IMR-90 (cell line): ENCODE data around the gene MCUR1. TPM values are rescaled to one million over a fixed set of nuclear protein-coding genes. Genes with fewer than 3 reads are reported as not detected.
A peak's percentile ranks its signal among the peaks of the same experiment; 100 is the strongest.

ENCODE experiments used
- ATAC-seq: fragments of 200-7000 bp; cut with Tn5 transposase; 2 replicates; pipeline ENCODE4 v1.9.1; 2020; ENCODE audit warnings: low read depth, mild to moderate bottlenecking, moderate library complexity
- BruUV-seq: library from RNA; stranded (reverse); fragments of 400-500 nt; replicated peaks from 2 replicates; lab custom pipeline; 2021; lab: Mats Ljungman, UMichigan
- CTCF ChIA-PET: fragments of 300-600 bp; formaldehyde crosslinking; extraction: SDS; loops from one replicate; lab custom pipeline; 2021; ENCODE audit warnings: antibody characterized with exemption; lab: Yijun Ruan, JAX
- POLR2A ChIA-PET: fragments of 300-600 bp; sonication (Branson Sonifier 250); formaldehyde crosslinking; loops from one replicate; lab custom pipeline; 2022; ENCODE audit warnings: antibody characterized with exemption; ENCODE audit not compliant: unreplicated experiment; lab: Charles Lee
- DNase-seq: peaks from one replicate; pipeline ENCODE4 v3.0.0; 2013
- H2AFZ ChIP-seq: replicated peaks from 2 replicates; pipeline ENCODE3; 2013; ENCODE audit warnings: low read length, mild to moderate bottlenecking; ENCODE audit not compliant: poor library complexity
- H2AK5ac ChIP-seq: 2 replicates; pipeline ENCODE4 v1.6.1; 2013; ENCODE audit warnings: low read depth, low read length, inconsistent platforms
- H2AK9ac ChIP-seq: replicated peaks from 2 replicates; pipeline ENCODE3; 2013; ENCODE audit warnings: mild to moderate bottlenecking, low read depth, low read length, moderate library complexity; ENCODE audit not compliant: poor library complexity
- H2BK120ac ChIP-seq: 2 replicates; pipeline ENCODE4 v1.6.1; 2013; ENCODE audit warnings: low read depth, low read length, inconsistent platforms
- H2BK15ac ChIP-seq: 3 replicates; pipeline ENCODE4 v1.6.1; 2013; ENCODE audit warnings: low read depth, low read length, inconsistent platforms
- H2BK20ac ChIP-seq: 2 replicates; pipeline ENCODE4 v1.6.1; 2013; ENCODE audit warnings: low read depth, mild to moderate bottlenecking, inconsistent platforms, low read length, moderate library complexity
- H2BK5ac ChIP-seq: 2 replicates; pipeline ENCODE4 v1.6.1; 2013; ENCODE audit warnings: mild to moderate bottlenecking, low read depth, low read length, inconsistent platforms; ENCODE audit not compliant: poor library complexity, severe bottlenecking
- H3K14ac ChIP-seq: replicated peaks from 2 replicates; pipeline ENCODE4 v1.6.1; 2013; ENCODE audit warnings: low read depth, low read length, inconsistent platforms
- H3K18ac ChIP-seq: 2 replicates; pipeline ENCODE4 v1.6.1; 2013; ENCODE audit warnings: low read depth, low read length, control low read depth
- H3K23ac ChIP-seq: 2 replicates; pipeline ENCODE4 v1.6.1; 2013; ENCODE audit warnings: low read depth, low read length, inconsistent platforms
- H3K27ac ChIP-seq: 2 replicates; pipeline ENCODE4 v1.5.1; 2013; ENCODE audit warnings: mild to moderate bottlenecking, control low read depth, low read length; ENCODE audit not compliant: insufficient read depth
- H3K27me3 ChIP-seq: 2 replicates; pipeline ENCODE4 v1.6.1; 2013; ENCODE audit warnings: low read length; ENCODE audit not compliant: control insufficient read depth, insufficient read depth
- H3K36me3 ChIP-seq: 2 replicates; pipeline ENCODE4 v1.6.1; 2013; ENCODE audit warnings: low read length, mixed read lengths; ENCODE audit not compliant: control insufficient read depth, insufficient read depth
- H3K4ac ChIP-seq: 2 replicates; pipeline ENCODE4 v1.6.1; 2013; ENCODE audit warnings: low read depth, low read length, inconsistent platforms
- H3K4me1 ChIP-seq: 2 replicates; pipeline ENCODE4 v1.6.1; 2013; ENCODE audit warnings: low read length, mixed read lengths; ENCODE audit not compliant: control insufficient read depth, insufficient read depth
- H3K4me2 ChIP-seq: 2 replicates; pipeline ENCODE4 v1.6.1; 2013; ENCODE audit warnings: low read depth, mild to moderate bottlenecking, control low read depth, low read length, moderate library complexity
- H3K4me3 ChIP-seq: 2 replicates; pipeline ENCODE4 v1.5.1; 2013; ENCODE audit warnings: low read depth, mild to moderate bottlenecking, control low read depth, low read length, moderate library complexity; ENCODE audit not compliant: insufficient read depth
- H3K56ac ChIP-seq: 2 replicates; pipeline ENCODE4 v1.6.1; 2013; ENCODE audit warnings: low read length, inconsistent platforms; ENCODE audit not compliant: insufficient read depth; ENCODE audit errors: extremely low read depth
- H3K79me1 ChIP-seq, 2 experiments: 2 replicates each; pipeline ENCODE4 v1.6.1; 2013; ENCODE audit warnings: low read length in 2 of 2, inconsistent platforms in 1 of 2, low read depth in 1 of 2
- H3K9ac ChIP-seq: 2 replicates; pipeline ENCODE4 v1.6.1; 2013; ENCODE audit warnings: low read depth, low read length, control low read depth
- H3K9me1 ChIP-seq: 2 replicates; pipeline ENCODE4 v1.6.1; 2013; ENCODE audit warnings: low read length, inconsistent platforms; ENCODE audit not compliant: insufficient read depth
- H3K9me3 ChIP-seq: 2 replicates; pipeline ENCODE4 v1.6.1; 2013; ENCODE audit warnings: low read length; ENCODE audit not compliant: control insufficient read depth, insufficient read depth
- H4K20me1 ChIP-seq: 2 replicates; pipeline ENCODE4 v1.6.1; 2013; ENCODE audit warnings: low read length, inconsistent platforms; ENCODE audit not compliant: insufficient read depth
- H4K5ac ChIP-seq: 2 replicates; pipeline ENCODE4 v1.6.1; 2013; ENCODE audit warnings: mild to moderate bottlenecking, low read depth, low read length, control low read depth
- H4K8ac ChIP-seq, 2 experiments: 2 replicates each; pipeline ENCODE4 v1.6.1; 2013; ENCODE audit warnings: low read depth in 2 of 2, low read length in 2 of 2, control low read depth in 1 of 2, inconsistent platforms in 1 of 2
- H4K91ac ChIP-seq: 2 replicates; pipeline ENCODE4 v1.6.1; 2013; ENCODE audit warnings: low read depth, low read length, inconsistent platforms; ENCODE audit not compliant: insufficient read depth
- BHLHE40 ChIP-seq: fragments of 150-350 bp; IDR thresholded peaks from 2 replicates; pipeline ENCODE4 v1.6.1; 2016; ENCODE audit warnings: mild to moderate bottlenecking, low read depth, low read length
- CEBPB ChIP-seq: IDR thresholded peaks from 2 replicates; pipeline ENCODE4 v1.6.1; 2012; ENCODE audit warnings: low read depth, low read length, improper control_type of control experiment
- SMC3 ChIP-seq: fragments of 150-350 bp; IDR thresholded peaks from 2 replicates; pipeline ENCODE4 v1.6.1; 2016; ENCODE audit warnings: low read depth, mild to moderate bottlenecking, antibody characterized with exemption, low read length, moderate library complexity
- WGBS, 2 experiments: methylation state at CpG; one replicate each; pipeline versions ENCODE4 v1.1.5 to v1.1.7; 2013; ENCODE audit warnings: missing lambda C conversion rate in 2 of 2; ENCODE audit not compliant: insufficient read length in 1 of 2; ENCODE audit errors: extremely low coverage in 2 of 2; 5-methylcytosine and 5-hydroxymethylcytosine counted together
- dilution Hi-C: fragments of 300-500 bp; cut with HindIII; formaldehyde crosslinking; loops from one replicate; pipeline ENCODE4 v1.14.3; 2018; ENCODE audit warnings: low sequenced_read_pairs; ENCODE audit not compliant: unreplicated experiment
- in situ Hi-C: fragments of 300-500 bp; cut with MboI; formaldehyde crosslinking; loops from 3 replicates; pipeline ENCODE4 v1.14.3; 2019; ENCODE audit warnings: low sequenced_read_pairs, inconsistent platforms, mixed read lengths
- intact Hi-C: fragments of 100-400 bp; cut with micrococcal nuclease; formaldehyde crosslinking; loops from 2 replicates; pipeline ENCODE4 v1.10.0; 2022
- polyA plus RNA-seq, 3 experiments: library from polyadenylated mRNA; depleted of rRNA; stranded (reverse); fragments of >200 nt; gene quantifications; 2 replicates each; pipeline ENCODE4 v1.2.3, GENCODE V29; 2012; ENCODE audit warnings: low replicate concordance in 1 of 3
- total RNA-seq: library from RNA; depleted of rRNA; stranded (reverse); fragments of >200 nt; gene quantifications from 2 replicates; pipeline ENCODE4 v1.2.3, GENCODE V29; 2012
- TF ChIP-seq, protein P1 (sequence below): fragments of 150-350 bp; IDR thresholded peaks from 2 replicates; pipeline ENCODE4 v1.6.1; 2016; ENCODE audit warnings: low read depth, mild to moderate bottlenecking, low read length, moderate library complexity, borderline replicate concordance
- TF ChIP-seq, protein P2 (sequence below): conservative IDR thresholded peaks from 2 replicates; pipeline ENCODE4 v1.5.1; 2012; ENCODE audit warnings: mild to moderate bottlenecking, low read depth, low read length, improper control_type of control experiment

MCUR1 gene
- total and polyA plus RNA-seq, 2 of the 4 experiments (the other 2 are of a cell fraction): 4.1 to 6.5 TPM

DNA sequence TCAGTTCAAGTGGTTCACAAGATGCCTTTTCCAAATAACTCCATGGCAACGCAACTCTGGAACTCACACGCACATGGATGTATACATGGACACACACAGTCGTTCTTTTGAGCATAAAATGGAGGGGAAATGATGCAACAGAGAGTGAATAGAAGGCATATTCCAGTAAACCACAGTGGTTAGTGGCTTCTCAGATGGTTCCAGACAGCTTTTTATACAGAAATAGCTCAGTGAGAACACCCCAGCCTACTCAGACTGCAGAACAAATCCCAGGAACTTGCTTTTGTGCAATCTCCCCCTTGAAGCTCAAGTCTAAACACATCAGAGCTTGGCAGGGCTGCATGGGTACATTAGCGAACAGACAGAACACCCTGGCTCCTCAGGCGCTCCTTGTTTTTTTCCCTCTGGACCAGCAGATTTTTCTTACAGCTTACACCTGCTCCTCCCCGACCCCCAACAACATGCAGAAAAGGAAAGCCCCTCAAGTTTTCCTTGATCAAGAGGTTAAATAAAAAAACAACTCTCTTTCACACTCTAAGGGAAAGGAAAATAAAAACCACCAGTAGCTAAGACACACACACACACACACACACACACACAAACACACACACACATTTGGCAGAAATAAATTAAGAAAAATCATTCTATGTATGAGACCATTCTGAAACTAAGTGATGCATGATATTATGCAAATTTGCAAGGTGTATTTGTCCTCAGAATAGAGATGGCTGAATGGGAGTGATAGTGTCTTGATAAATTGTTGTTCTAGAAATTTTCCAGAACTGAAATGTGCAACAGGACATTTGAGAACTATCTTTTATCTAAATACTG lies 51.5 kb downstream of the MCUR1 start:
- Histone ChIP-seq H3K14ac (no peak overlapping the region; the same call in 1 of the 2 replicates), H3K9me3 (no peaks in the 10 kb centered on the region), H2BK5ac (peak overlapping the region; percentile 44), H2BK20ac (peak overlapping the region; percentile 40), H2BK120ac (peak overlapping the region; percentile 59), H4K20me1 (no peaks in the 10 kb centered on the region), H3K9ac (0 out of 2 replicates have a peak overlapping the region, but pooled peaks have one; percentile 17), H3K9me1 (0 out of 2 replicates have a peak, but pooled peaks cover 2% of the 10 kb centered on the region), H3K23ac (peak overlapping the region; percentile 39), H2AK9ac (no peak overlapping the region), H4K5ac (no peak overlapping the region), H3K27me3 (no peaks in the 10 kb centered on the region), H3K4me1 (peaks cover 4% of the 10 kb centered on the region), H3K79me1 (no peaks in the 10 kb centered on the region), H2AK5ac (peak overlapping the region; percentile 2; the same call in 1 of the 2 replicates), H3K4me3 (no peak overlapping the region), H4K91ac (peak overlapping the region; percentile 57; the same call in 1 of the 2 replicates), H3K56ac (peak overlapping the region; percentile 0; the same call in 1 of the 2 replicates), H2BK15ac (no peak overlapping the region), H3K4ac (peak overlapping the region; percentile 75; the same call in 1 of the 2 replicates), H3K27ac (peak overlapping the region; percentile 47; the same call in 1 of the 2 replicates), H2AFZ (peak overlapping the region; percentile 73), H3K36me3 (no peaks in the 10 kb centered on the region), H4K8ac (peak overlapping the region in 1 of 2 experiments; percentile 20; a peak in 1 of 4 replicates), H3K18ac (no peak overlapping the region), H3K4me2 (peak overlapping the region; percentile 27)
- CTCF ChIA-PET: interaction anchor here (0.6 kb wide), 1 partner anchor 127 kb away, joined by 3 read pairs; no protein-coding TSS in a partner anchor
- POLR2A ChIA-PET: interaction anchor here (0.6 kb wide), 1 partner anchor 60 kb away, joined by 8 read pairs; no protein-coding TSS in a partner anchor
- intact Hi-C loops: loop anchor here (2.0 kb wide), 1 partner anchor 148 kb away; the partner anchor contains the start of gene NOL7
- peak; percentile 90 for DNase-seq
- TF ChIP-seq, protein P1, sequence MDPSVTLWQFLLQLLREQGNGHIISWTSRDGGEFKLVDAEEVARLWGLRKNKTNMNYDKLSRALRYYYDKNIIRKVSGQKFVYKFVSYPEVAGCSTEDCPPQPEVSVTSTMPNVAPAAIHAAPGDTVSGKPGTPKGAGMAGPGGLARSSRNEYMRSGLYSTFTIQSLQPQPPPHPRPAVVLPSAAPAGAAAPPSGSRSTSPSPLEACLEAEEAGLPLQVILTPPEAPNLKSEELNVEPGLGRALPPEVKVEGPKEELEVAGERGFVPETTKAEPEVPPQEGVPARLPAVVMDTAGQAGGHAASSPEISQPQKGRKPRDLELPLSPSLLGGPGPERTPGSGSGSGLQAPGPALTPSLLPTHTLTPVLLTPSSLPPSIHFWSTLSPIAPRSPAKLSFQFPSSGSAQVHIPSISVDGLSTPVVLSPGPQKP: no peak
- TF ChIP-seq BHLHE40: peak; percentile 4; the same call in 1 of the 2 replicates
- TF ChIP-seq, protein P2, sequence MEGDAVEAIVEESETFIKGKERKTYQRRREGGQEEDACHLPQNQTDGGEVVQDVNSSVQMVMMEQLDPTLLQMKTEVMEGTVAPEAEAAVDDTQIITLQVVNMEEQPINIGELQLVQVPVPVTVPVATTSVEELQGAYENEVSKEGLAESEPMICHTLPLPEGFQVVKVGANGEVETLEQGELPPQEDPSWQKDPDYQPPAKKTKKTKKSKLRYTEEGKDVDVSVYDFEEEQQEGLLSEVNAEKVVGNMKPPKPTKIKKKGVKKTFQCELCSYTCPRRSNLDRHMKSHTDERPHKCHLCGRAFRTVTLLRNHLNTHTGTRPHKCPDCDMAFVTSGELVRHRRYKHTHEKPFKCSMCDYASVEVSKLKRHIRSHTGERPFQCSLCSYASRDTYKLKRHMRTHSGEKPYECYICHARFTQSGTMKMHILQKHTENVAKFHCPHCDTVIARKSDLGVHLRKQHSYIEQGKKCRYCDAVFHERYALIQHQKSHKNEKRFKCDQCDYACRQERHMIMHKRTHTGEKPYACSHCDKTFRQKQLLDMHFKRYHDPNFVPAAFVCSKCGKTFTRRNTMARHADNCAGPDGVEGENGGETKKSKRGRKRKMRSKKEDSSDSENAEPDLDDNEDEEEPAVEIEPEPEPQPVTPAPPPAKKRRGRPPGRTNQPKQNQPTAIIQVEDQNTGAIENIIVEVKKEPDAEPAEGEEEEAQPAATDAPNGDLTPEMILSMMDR: no peak
- peak; percentile 96 for TF ChIP-seq CEBPB
- no peak for TF ChIP-seq SMC3
- 40% methylated on average over 2 of the region's 6 CpGs; no CpG with 5 or more reads in 1 of the 2 experiments for WGBS, 2 experiments
- dilution Hi-C loops: no loop called here
- peak; percentile 81 for ATAC-seq
- in situ Hi-C loops: no loop called here
- no TSS peak for BruUV-seq
